HepG2 (cell line): Measurements from ENCODE around the gene COMP. TPM values are rescaled to one million over a fixed set of nuclear protein-coding genes. Genes with fewer than 3 reads are reported as not detected.
A peak's percentile ranks its signal among the peaks of the same experiment; 100 is the strongest.

Experiments used
- AHR ChIP-seq: IDR thresholded peaks from 2 replicates; pipeline ENCODE4 v1.6.1; 2018; ENCODE audit warnings: missing genetic modification reagents, missing compliant biosample characterization
- ARHGAP35 ChIP-seq: sonication (generic); formaldehyde crosslinking; IDR thresholded peaks from 2 replicates; pipeline ENCODE4 v1.9.0; 2022; ENCODE audit warnings: mild to moderate bottlenecking, inconsistent platforms, moderate library complexity, missing genetic modification reagents, borderline replicate concordance
- CCDC6 ChIP-seq: sonication (generic); formaldehyde crosslinking; IDR thresholded peaks from 2 replicates; pipeline ENCODE4 v1.8.1; 2022; ENCODE audit warnings: mild to moderate bottlenecking, missing genetic modification reagents, moderate library complexity
- HMG20B ChIP-seq: conservative IDR thresholded peaks from 2 replicates; pipeline ENCODE4 v1.6.1; 2016; ENCODE audit warnings: missing genetic modification reagents, missing compliant biosample characterization
- KLF15 ChIP-seq: sonication (generic); formaldehyde crosslinking; IDR thresholded peaks from 2 replicates; pipeline ENCODE4 v1.8.1; 2023; ENCODE audit warnings: borderline replicate concordance, mild to moderate bottlenecking, inconsistent platforms, missing genetic modification reagents, mixed read lengths
- KMT2B ChIP-seq: IDR thresholded peaks from 2 replicates; pipeline ENCODE4 v1.6.1; 2016; ENCODE audit warnings: missing genetic modification reagents, missing compliant biosample characterization
- MIER3 ChIP-seq: IDR thresholded peaks from 2 replicates; pipeline ENCODE4 v1.6.1; 2016; ENCODE audit warnings: missing compliant biosample characterization, borderline replicate concordance
- PRDM4 ChIP-seq: sonication (generic); formaldehyde crosslinking; IDR thresholded peaks from 2 replicates; pipeline ENCODE4 v1.9.0; 2021; ENCODE audit warnings: missing genetic modification reagents, borderline replicate concordance
- SAFB2 ChIP-seq: sonication (generic); formaldehyde crosslinking; IDR thresholded peaks from 2 replicates; pipeline ENCODE4 v1.5.1; 2020; ENCODE audit warnings: missing genetic modification reagents, low read depth, mild to moderate bottlenecking, borderline replicate concordance
- SP2 ChIP-seq: sonication (generic); formaldehyde crosslinking; IDR thresholded peaks from 2 replicates; pipeline ENCODE4 v1.5.1; 2020; ENCODE audit warnings: mild to moderate bottlenecking, missing genetic modification reagents
- WIZ ChIP-seq: sonication (generic); formaldehyde crosslinking; IDR thresholded peaks from 2 replicates; pipeline ENCODE4 v1.5.1; 2020; ENCODE audit warnings: mild to moderate bottlenecking, missing genetic modification reagents
- ZNF121 ChIP-seq: sonication (generic); formaldehyde crosslinking; IDR thresholded peaks from 2 replicates; pipeline ENCODE4 v1.5.0; 2020; ENCODE audit warnings: mild to moderate bottlenecking, missing genetic modification reagents
- ZNF138 ChIP-seq: sonication (generic); formaldehyde crosslinking; IDR thresholded peaks from 2 replicates; pipeline ENCODE4 v1.5.0; 2020; ENCODE audit warnings: mild to moderate bottlenecking, low read depth, missing genetic modification reagents
- ZNF251 ChIP-seq: sonication (generic); formaldehyde crosslinking; IDR thresholded peaks from 2 replicates; pipeline ENCODE4 v1.9.0; 2021; ENCODE audit warnings: mild to moderate bottlenecking, missing genetic modification reagents
- ZNF383 ChIP-seq: sonication (generic); formaldehyde crosslinking; IDR thresholded peaks from 2 replicates; pipeline ENCODE4 v1.4.0; 2020; ENCODE audit warnings: missing genetic modification reagents, mild to moderate bottlenecking, borderline replicate concordance
- ZNF556 ChIP-seq: sonication (generic); formaldehyde crosslinking; IDR thresholded peaks from 2 replicates; pipeline ENCODE4 v1.4.0; 2020; ENCODE audit warnings: mild to moderate bottlenecking, missing genetic modification reagents, borderline replicate concordance
- ZNF564 ChIP-seq: sonication (generic); formaldehyde crosslinking; IDR thresholded peaks from 2 replicates; pipeline ENCODE4 v1.8.1; 2023; ENCODE audit warnings: mild to moderate bottlenecking, missing genetic modification reagents
- ZNF580 ChIP-seq: IDR thresholded peaks from 2 replicates; pipeline ENCODE4 v1.6.1; 2016; ENCODE audit warnings: low read depth, borderline replicate concordance
- ZNF724P ChIP-seq: sonication (generic); formaldehyde crosslinking; IDR thresholded peaks from 2 replicates; pipeline ENCODE4 v1.8.0; 2022; ENCODE audit warnings: missing genetic modification reagents, borderline replicate concordance
- polyA plus RNA-seq, 8 experiments: library from polyadenylated mRNA; depleted of rRNA in 3 of 8; stranded (reverse) in 7 of 8; unstranded in 1 of 8; fragments of >200 nt; fragmentation: Illumina TruSeq in 4 of 8; extraction: Trizol in 4 of 8; gene quantifications; 2 replicates each; pipeline versions ENCODE4 v1.2.1 to v1.2.3, GENCODE V29; 2011 to 2016; ENCODE audit warnings: low read depth in 4 of 8, missing spikeins in 1 of 8, mixed read lengths in 1 of 8; ENCODE audit not compliant: insufficient read depth in 1 of 8
- total RNA-seq, 5 experiments: library from RNA; depleted of rRNA; stranded (reverse); fragments of >200 nt; fragmentation: Illumina TruSeq; extraction: Trizol; gene quantifications; 2 replicates each; pipeline ENCODE4 v1.2.3, GENCODE V29; 2016; ENCODE audit warnings: low read depth in 1 of 5
- TF ChIP-seq, protein P1 (sequence below): sonication (generic); formaldehyde crosslinking; IDR thresholded peaks from 2 replicates; pipeline ENCODE4 v1.4.0; 2020; ENCODE audit warnings: mild to moderate bottlenecking, missing genetic modification reagents
- TF ChIP-seq, protein P2 (sequence below): sonication (generic); formaldehyde crosslinking; IDR thresholded peaks from 2 replicates; pipeline ENCODE4 v1.5.1; 2020; ENCODE audit warnings: missing genetic modification reagents, mild to moderate bottlenecking, borderline replicate concordance

The COMP gene
- total and polyA plus RNA-seq, 2 of the 13 experiments (the other 11 are each of a cell fraction or from before 2014, with no cell fraction given): 0.04 to 0.13 TPM

- TF ChIP-seq PRDM4 (CRISPR knock-in tag) (no peak), ZNF724P (CRISPR knock-in tag) (no peak), HMG20B (CRISPR knock-in tag) (no peak), ZNF251 (0 out of 2 replicates have a peak, but pooled peaks have one; percentile 64), AHR (CRISPR knock-in tag) (peak; percentile 15; the same call in 1 of the 2 replicates), ZNF121 (CRISPR knock-in tag) (no peak; the same call in none of the 2 replicates), ZNF556 (CRISPR knock-in tag) (no peak), KLF15 (CRISPR knock-in tag) (no peak), SAFB2 (CRISPR knock-in tag) (no peak), MIER3 (CRISPR knock-in tag) (no peak), KMT2B (no peak), ZNF580 (CRISPR knock-in tag) (no peak), ARHGAP35 (CRISPR knock-in tag) (no peak), ZNF564 (CRISPR knock-in tag) (no peak), SP2 (no peak), WIZ (CRISPR knock-in tag) (no peak), CCDC6 (no peak), ZNF138 (CRISPR knock-in tag) (no peak), ZNF383 (no peak)
- TF ChIP-seq, protein P1, sequence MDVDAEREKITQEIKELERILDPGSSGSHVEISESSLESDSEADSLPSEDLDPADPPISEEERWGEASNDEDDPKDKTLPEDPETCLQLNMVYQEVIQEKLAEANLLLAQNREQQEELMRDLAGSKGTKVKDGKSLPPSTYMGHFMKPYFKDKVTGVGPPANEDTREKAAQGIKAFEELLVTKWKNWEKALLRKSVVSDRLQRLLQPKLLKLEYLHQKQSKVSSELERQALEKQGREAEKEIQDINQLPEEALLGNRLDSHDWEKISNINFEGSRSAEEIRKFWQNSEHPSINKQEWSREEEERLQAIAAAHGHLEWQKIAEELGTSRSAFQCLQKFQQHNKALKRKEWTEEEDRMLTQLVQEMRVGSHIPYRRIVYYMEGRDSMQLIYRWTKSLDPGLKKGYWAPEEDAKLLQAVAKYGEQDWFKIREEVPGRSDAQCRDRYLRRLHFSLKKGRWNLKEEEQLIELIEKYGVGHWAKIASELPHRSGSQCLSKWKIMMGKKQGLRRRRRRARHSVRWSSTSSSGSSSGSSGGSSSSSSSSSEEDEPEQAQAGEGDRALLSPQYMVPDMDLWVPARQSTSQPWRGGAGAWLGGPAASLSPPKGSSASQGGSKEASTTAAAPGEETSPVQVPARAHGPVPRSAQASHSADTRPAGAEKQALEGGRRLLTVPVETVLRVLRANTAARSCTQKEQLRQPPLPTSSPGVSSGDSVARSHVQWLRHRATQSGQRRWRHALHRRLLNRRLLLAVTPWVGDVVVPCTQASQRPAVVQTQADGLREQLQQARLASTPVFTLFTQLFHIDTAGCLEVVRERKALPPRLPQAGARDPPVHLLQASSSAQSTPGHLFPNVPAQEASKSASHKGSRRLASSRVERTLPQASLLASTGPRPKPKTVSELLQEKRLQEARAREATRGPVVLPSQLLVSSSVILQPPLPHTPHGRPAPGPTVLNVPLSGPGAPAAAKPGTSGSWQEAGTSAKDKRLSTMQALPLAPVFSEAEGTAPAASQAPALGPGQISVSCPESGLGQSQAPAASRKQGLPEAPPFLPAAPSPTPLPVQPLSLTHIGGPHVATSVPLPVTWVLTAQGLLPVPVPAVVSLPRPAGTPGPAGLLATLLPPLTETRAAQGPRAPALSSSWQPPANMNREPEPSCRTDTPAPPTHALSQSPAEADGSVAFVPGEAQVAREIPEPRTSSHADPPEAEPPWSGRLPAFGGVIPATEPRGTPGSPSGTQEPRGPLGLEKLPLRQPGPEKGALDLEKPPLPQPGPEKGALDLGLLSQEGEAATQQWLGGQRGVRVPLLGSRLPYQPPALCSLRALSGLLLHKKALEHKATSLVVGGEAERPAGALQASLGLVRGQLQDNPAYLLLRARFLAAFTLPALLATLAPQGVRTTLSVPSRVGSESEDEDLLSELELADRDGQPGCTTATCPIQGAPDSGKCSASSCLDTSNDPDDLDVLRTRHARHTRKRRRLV: no peak
- TF ChIP-seq, protein P2, sequence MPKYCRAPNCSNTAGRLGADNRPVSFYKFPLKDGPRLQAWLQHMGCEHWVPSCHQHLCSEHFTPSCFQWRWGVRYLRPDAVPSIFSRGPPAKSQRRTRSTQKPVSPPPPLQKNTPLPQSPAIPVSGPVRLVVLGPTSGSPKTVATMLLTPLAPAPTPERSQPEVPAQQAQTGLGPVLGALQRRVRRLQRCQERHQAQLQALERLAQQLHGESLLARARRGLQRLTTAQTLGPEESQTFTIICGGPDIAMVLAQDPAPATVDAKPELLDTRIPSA: no peak
These were observed 49.7 kb downstream of the COMP start (continued) for GRCh38 chr19:18741124-18742121.
